ENCODE data around the gene EDN2. TPM values are rescaled to one million over a fixed set of nuclear protein-coding genes. Genes with fewer than 3 reads are reported as not detected.

The EDN2 gene
- polyA plus RNA-seq, 1 experiment, result 0.19 TPM

DNA sequence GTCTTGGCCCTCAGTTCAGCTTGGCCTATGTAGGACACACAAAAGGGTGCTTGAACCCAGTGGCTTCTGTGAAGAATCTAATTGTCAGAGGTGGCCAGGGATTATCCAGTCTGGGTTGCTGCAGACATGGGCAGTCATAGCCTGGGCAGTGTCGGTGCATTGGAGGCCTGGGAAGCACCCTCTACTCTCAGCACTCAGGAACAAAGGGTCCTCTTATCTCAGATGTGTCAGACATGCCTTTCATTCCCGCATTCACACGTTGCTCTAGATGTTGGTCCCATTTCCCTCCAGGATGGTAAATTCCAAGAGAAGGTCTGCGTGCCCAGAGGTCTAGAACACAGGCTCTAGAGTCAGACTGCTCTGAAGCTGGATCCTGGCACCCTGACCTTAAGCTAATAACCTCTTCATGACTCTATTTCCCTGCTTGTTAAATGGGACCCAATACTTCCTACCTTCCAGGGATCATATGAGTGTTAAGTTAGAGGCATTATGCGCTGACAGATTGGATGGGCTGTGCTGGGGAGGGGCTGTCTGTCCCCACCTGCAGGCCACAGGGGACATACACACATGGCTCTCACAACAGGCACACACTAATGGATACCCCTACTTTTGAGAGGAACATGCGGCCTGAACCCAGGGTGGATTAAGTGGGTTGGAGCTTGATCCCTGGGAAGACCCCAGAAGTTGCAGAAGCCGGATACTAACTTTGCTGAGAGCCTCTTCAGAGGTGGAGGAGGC is 16.5 kb upstream of the EDN2 start:
- POLR2A ChIA-PET, result no interaction called here
- CTCF ChIA-PET, result interaction anchor here (1.4 kb wide), 1 partner anchor 8 kb away, joined by 6 read pairs; no protein-coding TSS in a partner anchor
- H3K27ac ChIP-seq (ENCODE audit: low read depth, low read length), result no peak overlapping the region
- no peak for DNase-seq (ENCODE audit: low read depth, low spot score)
- H3K27me3 ChIP-seq (ENCODE audit: control insufficient read depth, insufficient read depth, low read length), result no peaks in the 10 kb centered on the region
- H3K9me3 ChIP-seq (ENCODE audit: control insufficient read depth, insufficient read depth, low read length), result peaks cover 3% of the 10 kb centered on the region; the same call in 1 of the 2 replicates
- TF ChIP-seq, protein P1, sequence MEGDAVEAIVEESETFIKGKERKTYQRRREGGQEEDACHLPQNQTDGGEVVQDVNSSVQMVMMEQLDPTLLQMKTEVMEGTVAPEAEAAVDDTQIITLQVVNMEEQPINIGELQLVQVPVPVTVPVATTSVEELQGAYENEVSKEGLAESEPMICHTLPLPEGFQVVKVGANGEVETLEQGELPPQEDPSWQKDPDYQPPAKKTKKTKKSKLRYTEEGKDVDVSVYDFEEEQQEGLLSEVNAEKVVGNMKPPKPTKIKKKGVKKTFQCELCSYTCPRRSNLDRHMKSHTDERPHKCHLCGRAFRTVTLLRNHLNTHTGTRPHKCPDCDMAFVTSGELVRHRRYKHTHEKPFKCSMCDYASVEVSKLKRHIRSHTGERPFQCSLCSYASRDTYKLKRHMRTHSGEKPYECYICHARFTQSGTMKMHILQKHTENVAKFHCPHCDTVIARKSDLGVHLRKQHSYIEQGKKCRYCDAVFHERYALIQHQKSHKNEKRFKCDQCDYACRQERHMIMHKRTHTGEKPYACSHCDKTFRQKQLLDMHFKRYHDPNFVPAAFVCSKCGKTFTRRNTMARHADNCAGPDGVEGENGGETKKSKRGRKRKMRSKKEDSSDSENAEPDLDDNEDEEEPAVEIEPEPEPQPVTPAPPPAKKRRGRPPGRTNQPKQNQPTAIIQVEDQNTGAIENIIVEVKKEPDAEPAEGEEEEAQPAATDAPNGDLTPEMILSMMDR (IDR thresholded peaks at IDR 0.05; ENCODE audit: low read depth, low read length), result no peak
- no peak overlapping the region for H3K4me3 ChIP-seq (ENCODE audit: low read depth, low read length)

DNA sequence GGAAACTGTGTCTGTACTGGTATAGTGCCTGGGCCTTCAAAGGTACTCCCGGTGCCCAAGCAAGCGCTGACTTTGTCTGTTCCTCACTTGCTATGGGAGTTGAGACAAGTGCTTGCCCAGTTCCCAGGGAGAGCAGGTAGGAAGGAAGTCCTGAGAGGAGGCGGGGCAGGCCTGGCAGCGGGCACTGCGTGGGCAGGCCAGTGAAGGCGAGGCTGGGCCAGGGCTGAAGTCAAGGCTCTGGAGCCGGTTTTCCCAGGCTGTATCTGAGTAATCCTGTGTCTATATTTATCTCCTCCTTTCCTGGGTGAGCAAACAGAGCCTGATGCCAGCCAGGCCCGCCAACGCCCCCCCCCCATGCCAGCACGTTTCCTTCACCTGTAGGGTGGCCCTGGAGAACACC is 15.9 kb upstream of the EDN2 start:
- POLR2A ChIA-PET, result no interaction called here
- Histone ChIP-seq H3K4me3 (ENCODE audit: low read depth, low read length) (no peak overlapping the region), H3K27me3 (ENCODE audit: control insufficient read depth, insufficient read depth, low read length) (no peaks in the 10 kb centered on the region), H3K27ac (ENCODE audit: low read depth, low read length) (no peak overlapping the region), H3K9me3 (ENCODE audit: control insufficient read depth, insufficient read depth, low read length) (peaks cover 3% of the 10 kb centered on the region; the same call in 1 of the 2 replicates)
- no peak for DNase-seq (ENCODE audit: low read depth, low spot score)
- TF ChIP-seq, protein P1 (IDR thresholded peaks at IDR 0.05; ENCODE audit: low read depth, low read length), result no peak
- CTCF ChIA-PET, result no interaction called here

DNA sequence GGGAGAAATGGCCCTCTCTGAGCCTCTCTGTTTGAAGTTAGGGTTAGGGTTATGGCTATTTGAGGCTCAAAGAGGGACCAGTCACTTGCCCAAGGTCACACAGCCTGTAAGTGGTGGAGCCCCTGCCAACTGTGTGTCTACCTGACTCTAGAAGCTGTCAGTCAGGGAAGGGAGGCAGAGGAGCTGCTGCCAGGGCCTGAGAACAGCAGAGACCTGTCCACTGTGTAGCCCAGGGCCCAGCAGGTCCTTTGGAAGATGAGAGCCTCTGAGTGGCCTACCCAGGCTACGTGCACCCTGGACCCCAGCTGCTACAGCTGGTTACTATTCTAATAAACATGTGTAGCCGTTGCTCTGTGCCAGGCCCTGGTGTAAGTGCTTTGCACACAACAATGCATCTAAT is 15.1 kb upstream of the EDN2 start:
- no peak for DNase-seq (ENCODE audit: low read depth, low spot score)
- no peaks in the 10 kb centered on the region for H3K27me3 ChIP-seq (ENCODE audit: control insufficient read depth, insufficient read depth, low read length)
- CTCF ChIA-PET, result interaction anchor here (1.2 to 1.4 kb wide), 2 partner anchors 15 to 16 kb away, joined by 3 to 5 read pairs; no protein-coding TSS in a partner anchor
- POLR2A ChIA-PET, result interaction anchor here (1.2 kb wide), 1 partner anchor 17 kb away, joined by 3 read pairs; no protein-coding TSS in a partner anchor
- no peak overlapping the region for H3K4me3 ChIP-seq (ENCODE audit: low read depth, low read length)
- TF ChIP-seq, protein P1 (IDR thresholded peaks at IDR 0.05; ENCODE audit: low read depth, low read length), result no peak
- peaks cover 3% of the 10 kb centered on the region; the same call in 1 of the 2 replicates for H3K9me3 ChIP-seq (ENCODE audit: control insufficient read depth, insufficient read depth, low read length)
- no peak overlapping the region for H3K27ac ChIP-seq (ENCODE audit: low read depth, low read length)

DNA sequence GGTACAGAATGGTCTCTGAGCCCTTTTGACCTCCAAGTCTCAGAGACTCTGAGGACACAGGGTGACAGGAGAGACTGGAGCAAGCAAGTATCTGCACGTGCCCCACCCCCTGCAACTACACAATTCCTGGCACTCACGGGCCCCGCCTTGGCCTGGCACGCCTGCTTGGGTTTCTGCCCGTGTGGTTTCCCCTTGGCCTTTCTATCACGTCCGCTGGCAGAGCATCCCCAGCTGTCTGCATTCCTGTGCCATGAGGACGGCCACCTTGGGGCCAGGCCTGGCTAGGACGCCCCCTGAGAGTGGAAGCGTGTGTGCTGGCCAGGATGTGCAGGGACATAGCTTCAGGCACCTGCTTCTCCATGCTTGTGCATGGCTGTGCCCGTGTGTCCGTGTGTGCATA is 14.3 kb upstream of the EDN2 start:
- ChIA-PET CTCF (interaction anchor here (1.2 to 1.4 kb wide), 2 partner anchors 15 to 17 kb away, joined by 3 to 5 read pairs; no protein-coding TSS in a partner anchor), POLR2A (interaction anchor here (1.2 kb wide), 1 partner anchor 17 kb away, joined by 3 read pairs; no protein-coding TSS in a partner anchor)
- Histone ChIP-seq H3K27ac (ENCODE audit: low read depth, low read length) (no peak overlapping the region), H3K27me3 (ENCODE audit: control insufficient read depth, insufficient read depth, low read length) (no peaks in the 10 kb centered on the region), H3K9me3 (ENCODE audit: control insufficient read depth, insufficient read depth, low read length) (no peaks in the 10 kb centered on the region; the same call in 1 of the 2 replicates), H3K4me3 (ENCODE audit: low read depth, low read length) (no peak overlapping the region)
- TF ChIP-seq, protein P1 (IDR thresholded peaks at IDR 0.05; ENCODE audit: low read depth, low read length), result no peak
- no peak for DNase-seq (ENCODE audit: low read depth, low spot score)

DNA sequence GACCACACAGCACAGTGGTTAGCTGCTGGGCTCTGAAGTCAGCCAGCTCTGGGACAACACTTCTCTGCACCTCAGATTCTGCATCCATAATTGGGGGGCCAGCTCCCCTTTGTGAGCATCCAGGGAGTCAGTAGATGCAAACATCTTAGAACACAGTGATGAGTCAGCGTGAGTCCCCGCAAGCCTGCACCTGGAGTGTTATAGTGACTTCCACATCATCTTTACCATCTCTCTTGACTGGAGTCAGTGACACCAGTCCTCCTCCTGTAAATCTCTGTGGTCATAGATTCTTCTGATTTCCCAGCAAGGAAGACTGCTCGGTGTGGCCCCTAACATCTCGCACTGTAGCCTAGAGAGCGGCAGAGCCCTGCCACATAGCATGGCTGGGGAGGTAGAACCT is 13.9 kb upstream of the EDN2 start:
- no peak overlapping the region for H3K27ac ChIP-seq (ENCODE audit: low read depth, low read length)
- DNase-seq (ENCODE audit: low read depth, low spot score), result no peak
- H3K27me3 ChIP-seq (ENCODE audit: control insufficient read depth, insufficient read depth, low read length), result no peaks in the 10 kb centered on the region
- TF ChIP-seq, protein P1 (IDR thresholded peaks at IDR 0.05; ENCODE audit: low read depth, low read length), result no peak
- H3K4me3 ChIP-seq (ENCODE audit: low read depth, low read length), result no peak overlapping the region
- CTCF ChIA-PET, result no interaction called here
- H3K9me3 ChIP-seq (ENCODE audit: control insufficient read depth, insufficient read depth, low read length), result no peaks in the 10 kb centered on the region; the same call in 1 of the 2 replicates
- POLR2A ChIA-PET, result interaction anchor here (1.2 kb wide), 1 partner anchor 18 kb away, joined by 3 read pairs; no protein-coding TSS in a partner anchor
